SK-N-MC (cell line): ENCODE measurements around the gene RPS6KB1.
"Not testable (repeated sequence)": the region's sequence is repeated elsewhere in the genome, so short reads cannot be mapped to it uniquely, and the experiment has no call there.

Experiments used
- DNase-seq: peaks from one replicate; pipeline ENCODE4 v3.0.0-alpha.2; 2011; ENCODE audit warnings: low read depth, low spot score
- H3K27ac ChIP-seq: fragments of 200-600 bp; sonication (generic); 2 replicates; pipeline ENCODE4 v1.5.1; 2016; ENCODE audit warnings: mixed run types
- H3K36me3 ChIP-seq: fragments of 200-600 bp; sonication (generic); 2 replicates; pipeline ENCODE4 v1.6.1; 2017; ENCODE audit warnings: antibody characterized with exemption, low read length, mixed read lengths; ENCODE audit not compliant: insufficient read depth
- H3K4me3 ChIP-seq: fragments of 200-600 bp; sonication (generic); 2 replicates; pipeline ENCODE4 v1.5.1; 2016
- H3K9ac ChIP-seq: fragments of 200-600 bp; sonication (generic); 2 replicates; pipeline ENCODE4 v1.8.0; 2017; ENCODE audit warnings: mixed run types, mixed read lengths; ENCODE audit not compliant: insufficient read length
- H3K9me3 ChIP-seq: fragments of 200-600 bp; sonication (generic); 2 replicates; pipeline ENCODE4 v1.6.1; 2017; ENCODE audit warnings: low read depth, mild to moderate bottlenecking, antibody characterized with exemption, low read length, moderate library complexity, mixed read lengths
- EZH2 ChIP-seq: fragments of 200-600 bp; sonication (generic); IDR thresholded peaks from one replicate; pipeline ENCODE4 v1.6.1; 2017; ENCODE audit warnings: antibody characterized with exemption
- FOXP2 ChIP-seq: optimal IDR thresholded peaks from 2 replicates; pipeline ENCODE3; 2011; ENCODE audit warnings: mild to moderate bottlenecking, moderate library complexity; ENCODE audit not compliant: insufficient read depth; ENCODE audit errors: extremely low read length, control extremely low read depth
- POLR2AphosphoS5 ChIP-seq: IDR thresholded peaks from 2 replicates; pipeline ENCODE4 v1.6.1; 2012; ENCODE audit warnings: mild to moderate bottlenecking, low read depth, low read length, borderline replicate concordance

Gene RPS6KB1

DNA sequence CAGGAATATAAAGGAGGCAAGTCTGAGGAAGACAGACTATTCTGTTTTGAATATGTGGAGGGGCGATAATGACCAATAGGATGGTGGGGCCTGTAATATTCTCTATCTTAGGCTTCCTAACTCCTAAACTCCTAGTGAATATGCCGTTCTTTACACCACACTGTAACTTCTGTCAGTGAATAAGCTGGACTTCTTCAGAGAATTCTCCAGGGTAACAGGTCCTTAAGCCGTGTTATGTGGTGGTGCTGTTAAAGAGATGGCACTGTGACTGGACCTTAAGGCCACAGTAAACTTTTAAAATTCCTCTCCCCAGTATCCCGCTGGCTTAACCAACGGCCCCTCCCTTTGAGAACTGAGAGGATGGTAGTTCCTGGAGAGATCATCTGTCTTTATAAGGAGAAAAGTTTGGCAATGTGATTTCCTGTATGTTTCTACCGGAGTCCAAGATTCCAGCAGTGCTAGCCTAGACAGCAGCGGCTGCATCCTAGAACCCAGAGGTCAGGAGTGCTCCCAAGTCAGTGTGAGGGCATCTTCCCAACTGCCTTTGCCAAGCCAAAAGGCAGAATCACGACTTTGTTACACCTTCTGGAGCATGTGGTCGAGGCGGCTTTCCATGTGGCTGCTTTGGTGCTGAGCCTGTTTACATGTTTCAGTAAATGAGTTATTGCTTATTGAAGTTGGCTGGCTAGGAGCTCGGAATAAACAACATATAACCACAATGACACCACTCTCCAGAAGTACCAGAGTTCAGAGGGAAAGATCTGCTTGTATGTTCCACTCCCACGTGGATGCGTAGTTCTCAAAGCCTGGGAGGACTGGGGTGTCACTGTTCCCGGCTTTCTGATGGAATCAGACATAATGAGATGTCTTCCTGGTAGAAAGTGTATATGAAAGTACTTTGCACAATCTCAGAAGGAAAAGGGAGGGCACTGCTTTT, 41.2 kb upstream of the RPS6KB1 start:
- no peak for TF ChIP-seq EZH2
- TF ChIP-seq POLR2AphosphoS5, result no peak
- TF ChIP-seq FOXP2, result no peak
- DNase-seq, result no peak
- H3K36me3 ChIP-seq, result no peaks in the 10 kb centered on the region
- H3K9ac ChIP-seq, result no peak overlapping the region
- no peaks in the 10 kb centered on the region for H3K9me3 ChIP-seq
- no peak overlapping the region for H3K27ac ChIP-seq
- H3K4me3 ChIP-seq, result no peak overlapping the region

DNA sequence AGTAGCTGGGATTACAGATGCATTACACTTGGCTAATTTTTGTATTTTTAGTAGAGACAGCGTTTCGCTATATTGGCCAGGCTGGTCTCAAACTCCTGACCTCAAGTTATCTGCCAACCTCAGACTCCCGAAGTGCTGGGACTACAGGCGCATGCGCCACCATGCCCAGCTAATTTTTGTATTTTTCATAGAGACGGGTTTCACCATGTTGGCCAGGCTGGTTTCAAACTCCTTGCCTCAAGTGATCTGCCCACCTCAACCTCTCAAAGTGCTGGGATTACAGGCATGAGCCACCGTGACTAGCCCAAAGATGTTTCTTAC, 40.1 kb upstream of the RPS6KB1 start:
- H3K27ac ChIP-seq, H3K9me3 ChIP-seq, H3K4me3 ChIP-seq, H3K36me3 ChIP-seq, H3K9ac ChIP-seq, DNase-seq: not testable (repeated sequence)

DNA sequence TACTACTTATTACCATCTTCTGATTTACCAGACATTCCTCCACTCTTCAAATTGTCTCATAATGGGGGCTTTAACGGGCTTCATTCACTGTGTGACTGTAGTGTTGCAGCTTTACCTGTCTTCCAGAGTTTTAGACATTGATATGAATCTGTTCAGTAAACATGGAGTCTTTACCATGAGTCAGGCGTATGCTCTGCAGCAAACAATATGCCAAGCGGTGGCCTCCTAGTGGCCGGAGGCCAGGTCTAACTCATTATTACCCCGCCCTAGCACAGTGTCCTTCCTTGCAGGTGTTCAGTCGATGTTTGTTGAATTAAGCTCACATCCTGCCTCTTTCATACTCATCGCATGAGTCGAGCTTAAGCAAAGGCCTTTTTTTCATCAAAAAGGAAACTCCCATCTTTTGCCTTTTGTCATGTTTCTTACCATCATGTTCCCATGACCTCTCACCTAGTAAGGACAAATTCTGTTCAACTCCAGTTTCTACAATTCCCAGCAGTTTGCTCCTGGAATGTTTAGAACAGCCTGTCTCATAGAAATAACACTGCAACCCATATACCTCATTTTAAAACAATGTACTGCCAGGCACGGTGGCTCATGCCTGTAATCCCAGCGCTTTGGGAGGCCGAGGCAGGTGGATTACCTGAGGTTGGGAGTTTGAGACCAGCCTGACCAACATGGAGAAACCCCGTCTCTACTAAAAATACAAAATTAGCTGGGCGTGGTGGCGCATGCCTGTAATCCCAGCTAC, 39.6 kb upstream of the RPS6KB1 start:
- Histone ChIP-seq H3K4me3 (no peak overlapping the region), H3K27ac (no peak overlapping the region), H3K9me3 (no peaks in the 10 kb centered on the region), H3K36me3 (no peaks in the 10 kb centered on the region), H3K9ac (no peak overlapping the region)
- TF ChIP-seq POLR2AphosphoS5, result no peak
- TF ChIP-seq FOXP2, result no peak
- TF ChIP-seq EZH2, result no peak
- no peak for DNase-seq

DNA sequence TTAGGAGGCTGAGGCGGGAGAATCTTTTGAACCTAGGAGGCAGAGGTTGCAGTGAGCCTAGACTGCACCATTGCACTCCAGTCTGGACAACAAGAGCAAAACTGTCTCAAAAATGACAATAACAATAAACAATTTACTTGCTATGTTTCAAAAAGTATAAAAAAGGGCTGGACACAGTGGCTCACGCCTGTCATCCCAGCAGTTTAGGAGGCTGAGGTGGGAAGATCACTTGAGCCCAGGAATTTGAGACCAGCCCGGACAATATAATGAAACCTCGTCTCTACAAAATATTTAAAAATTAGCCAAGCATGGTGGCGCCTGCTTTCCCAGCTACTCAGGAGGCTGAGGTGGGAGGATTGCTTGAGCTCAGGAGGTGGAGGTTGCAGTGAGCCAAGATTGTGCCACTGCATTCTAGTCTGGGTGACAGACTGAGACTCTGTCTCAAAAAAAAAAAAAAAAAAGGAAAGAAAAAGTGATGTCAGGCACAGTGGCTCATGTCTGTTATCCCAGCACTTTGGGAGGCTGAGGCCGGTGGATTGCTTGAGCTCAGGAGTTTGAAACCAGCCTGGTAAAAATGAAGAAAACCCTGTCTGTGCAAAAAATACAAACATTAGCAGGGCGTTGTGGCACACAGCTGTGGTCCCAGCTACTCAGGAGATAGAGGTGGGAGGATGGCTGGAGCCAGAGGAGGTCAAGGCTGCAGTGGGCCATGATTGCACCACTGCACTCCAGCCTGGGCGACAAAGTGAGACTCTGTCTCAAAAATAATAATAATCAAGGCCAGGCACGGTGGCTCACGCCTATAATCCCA, 38.8 kb upstream of the RPS6KB1 start:
- H3K4me3 ChIP-seq, H3K27ac ChIP-seq, H3K9me3 ChIP-seq, H3K36me3 ChIP-seq, DNase-seq, H3K9ac ChIP-seq: not testable (repeated sequence)

DNA sequence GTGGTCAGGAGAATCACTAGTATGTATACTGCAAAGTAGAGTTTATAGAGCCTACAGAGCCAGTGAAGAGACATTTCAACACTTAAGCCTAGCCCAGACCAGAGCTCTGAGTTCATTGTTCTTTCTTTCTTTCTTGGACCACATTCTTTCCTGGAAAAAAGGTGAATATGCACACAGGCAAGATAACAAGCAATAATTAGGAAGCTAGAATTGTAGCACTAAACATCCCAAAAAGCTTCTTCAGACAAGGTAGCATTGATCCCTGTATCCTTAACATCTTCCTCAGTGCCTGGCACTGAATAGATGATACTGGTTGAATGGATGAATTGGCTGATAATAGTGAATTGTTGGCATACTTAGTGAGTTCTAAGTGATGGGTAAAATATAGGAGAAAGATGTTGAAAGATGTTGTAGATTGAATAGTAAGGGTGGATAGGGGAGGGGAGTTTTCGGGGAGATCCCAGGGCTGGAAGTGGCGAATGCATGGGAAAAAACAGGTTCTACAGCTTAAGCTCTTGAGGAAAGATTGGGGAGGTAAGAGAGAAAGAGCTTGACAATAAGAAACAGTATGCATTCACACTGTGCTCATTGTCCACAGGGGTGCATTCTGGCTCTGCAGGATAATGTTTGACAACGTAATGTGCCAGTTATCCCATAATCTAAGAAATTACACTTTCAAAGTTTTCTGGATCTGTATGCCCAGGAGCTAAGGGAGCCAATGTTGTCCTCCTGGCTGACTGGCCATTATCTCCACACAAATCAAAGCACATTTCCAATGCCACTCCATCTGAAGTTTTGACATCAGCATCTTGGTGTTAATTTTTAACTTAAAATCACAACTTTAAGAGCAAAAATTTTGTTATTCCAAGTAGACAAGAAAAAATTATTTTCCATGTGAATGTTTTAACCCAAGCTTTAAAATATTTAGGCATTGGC, 35.8 kb upstream of the RPS6KB1 start:
- DNase-seq, result no peak
- Histone ChIP-seq H3K9ac (no peak overlapping the region), H3K4me3 (no peak overlapping the region), H3K9me3 (no peaks in the 10 kb centered on the region), H3K36me3 (no peaks in the 10 kb centered on the region; the same call in 1 of the 2 replicates), H3K27ac (no peak overlapping the region)
- TF ChIP-seq EZH2 (no peak), FOXP2 (no peak), POLR2AphosphoS5 (no peak)

DNA sequence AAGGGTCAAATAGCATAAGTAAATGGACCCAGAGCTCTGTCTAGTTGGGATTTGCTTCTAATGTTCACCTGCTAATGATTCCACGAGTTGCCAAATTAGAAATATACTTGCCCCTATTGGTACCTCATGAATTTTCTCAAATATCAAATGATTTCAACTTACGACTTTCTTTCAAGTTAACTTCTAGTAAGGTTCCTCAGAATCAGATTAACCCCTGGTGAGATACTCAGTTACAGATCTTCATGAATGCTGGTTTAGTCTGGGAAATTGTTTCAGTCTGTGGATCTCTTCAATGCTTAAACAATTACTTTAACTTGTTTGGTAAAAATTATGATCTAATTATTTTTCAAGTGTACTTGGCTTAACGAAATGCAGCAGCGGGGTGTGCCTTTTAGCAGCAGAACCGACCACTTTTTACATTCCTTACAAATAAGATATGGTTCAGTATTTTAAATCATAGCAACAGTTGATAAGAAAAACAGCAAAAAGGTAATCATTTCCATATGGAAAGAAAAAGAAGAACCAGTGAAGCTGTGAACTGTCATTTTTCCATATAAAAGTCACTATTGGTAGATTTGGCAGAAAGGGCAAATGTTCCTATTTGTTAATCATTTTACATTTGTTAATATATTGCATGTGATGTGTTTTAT, 34.6 kb upstream of the RPS6KB1 start:
- Histone ChIP-seq H3K27ac (peak overlapping the region; percentile 69), H3K9me3 (no peaks in the 10 kb centered on the region), H3K36me3 (no peaks in the 10 kb centered on the region; the same call in 1 of the 2 replicates), H3K4me3 (peak overlapping the region; percentile 14; the same call in 1 of the 2 replicates), H3K9ac (peak overlapping the region; percentile 3)
- TF ChIP-seq EZH2 (no peak), FOXP2 (no peak), POLR2AphosphoS5 (no peak)
- no peak for DNase-seq

DNA sequence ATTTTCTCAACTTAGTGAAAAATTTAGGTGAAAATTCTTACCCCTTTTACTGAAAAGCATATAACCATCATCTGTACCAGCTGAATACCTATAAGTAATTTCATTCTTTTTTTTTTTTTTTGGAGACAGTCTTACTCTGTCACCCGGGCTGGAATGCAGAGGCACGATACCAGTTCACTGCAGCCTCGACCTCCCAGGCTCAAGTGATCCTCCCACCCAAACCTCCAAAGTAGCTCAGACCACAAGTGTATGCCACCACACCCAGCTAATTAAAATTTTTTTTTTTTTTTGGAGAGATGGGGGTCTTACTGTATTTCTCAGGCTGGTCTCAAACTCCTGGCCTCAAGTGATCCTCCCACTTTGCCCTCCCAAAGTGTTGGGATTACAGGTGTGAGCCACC, 34.0 kb upstream of the RPS6KB1 start:
- H3K9ac ChIP-seq, result no peak overlapping the region
- TF ChIP-seq EZH2 (no peak), POLR2AphosphoS5 (no peak), FOXP2 (no peak)
- no peak overlapping the region for H3K4me3 ChIP-seq
- DNase-seq, result no peak
- peak overlapping the region; percentile 69 for H3K27ac ChIP-seq
- H3K9me3 ChIP-seq, result no peaks in the 10 kb centered on the region
- no peaks in the 10 kb centered on the region; the same call in 1 of the 2 replicates for H3K36me3 ChIP-seq
